Vagina (tissue), 2 donors: Measurements from ENCODE around the gene CUX1. TPM values are rescaled to one million over a fixed set of nuclear protein-coding genes. Genes with fewer than 3 reads are reported as not detected.

Experiments used
- DNase-seq, 2 donors: peaks; one replicate each; pipeline ENCODE4 v3.0.0-alpha.2; 2017; ENCODE audit errors: extremely low spot score in 2 of 2
- H3K27ac ChIP-seq: fragments of 200-600 bp; sonication (generic); one replicate; pipeline ENCODE4 v1.5.1; 2019
- H3K27me3 ChIP-seq: fragments of 200-600 bp; sonication (generic); one replicate; pipeline ENCODE4 v1.5.1; 2019
- H3K36me3 ChIP-seq, 2 donors: fragments of 200-600 bp; sonication (generic); one replicate each; pipeline ENCODE4 v1.5.1; 2017 to 2019
- H3K4me1 ChIP-seq: fragments of 200-600 bp; sonication (generic); one replicate; pipeline ENCODE4 v1.5.1; 2019
- H3K4me3 ChIP-seq, 2 donors: fragments of 200-600 bp; sonication (generic); 1 replicate in 1 of 2; 2 replicates in 1 of 2; pipeline ENCODE4 v1.5.1; 2016 to 2019
- H3K9me3 ChIP-seq: fragments of 200-600 bp; sonication (generic); one replicate; pipeline ENCODE4 v1.5.1; 2019
- CTCF ChIP-seq, 3 experiments: fragments of 450-650 bp in 2 of 3; fragments of 200-600 bp in 1 of 3; sonication (generic) in 1 of 3; IDR thresholded peaks; one replicate each; pipeline ENCODE4 v1.5.1; 2017 to 2019; ENCODE audit warnings: antibody characterized with exemption in 3 of 3, mild to moderate bottlenecking in 2 of 3, moderate library complexity in 2 of 3
- POLR2A ChIP-seq, 2 donors: fragments of 450-650 bp; IDR thresholded peaks; one replicate each; pipeline ENCODE4 v1.6.1; 2017; ENCODE audit warnings: antibody characterized with exemption in 2 of 2, mild to moderate bottlenecking in 2 of 2, moderate library complexity in 2 of 2
- POLR2AphosphoS5 ChIP-seq, 2 donors: sonication (generic); formaldehyde crosslinking; IDR thresholded peaks; one replicate each; pipeline ENCODE4 v1.9.0; 2017; ENCODE audit warnings: antibody characterized with exemption in 2 of 2, mild to moderate bottlenecking in 2 of 2, low read depth in 1 of 2; ENCODE audit not compliant: insufficient read depth in 1 of 2
- intact Hi-C: fragments of 100-400 bp; cut with DNase I; formaldehyde crosslinking; loops from one replicate; pipeline ENCODE4 v1.15.1; 2023
- total RNA-seq: library from RNA; depleted of rRNA; stranded (reverse); fragments of >200 nt; gene quantifications from one replicate; pipeline ENCODE4 v1.2.3, GENCODE V29; 2016

Gene CUX1
- total RNA-seq, 1 donor from 2014 or later = 65.3 TPM

DNA sequence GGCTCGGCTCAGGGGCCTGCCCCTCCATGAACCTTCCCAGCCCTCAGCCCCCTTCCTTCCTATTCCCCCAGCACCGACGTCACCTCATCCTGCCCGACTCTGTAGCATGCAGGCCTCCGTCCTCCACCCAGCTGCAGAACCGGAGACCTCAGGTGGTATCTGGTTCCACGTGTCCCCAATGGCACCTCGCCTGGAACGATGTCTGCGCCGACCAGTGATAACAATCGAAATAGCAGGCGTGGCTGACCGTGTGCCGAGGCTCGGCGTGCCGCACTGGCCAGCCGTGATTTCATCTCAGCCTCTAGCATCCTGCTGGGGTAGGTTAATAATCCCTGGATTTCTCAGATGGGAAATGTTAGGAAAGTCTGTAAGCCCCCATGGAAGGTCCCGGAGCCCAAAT, 171.7 kb downstream of the CUX1 start:
- Histone ChIP-seq H3K27me3 (no peaks in the 10 kb centered on the region), H3K4me1 (no peaks in the 10 kb centered on the region), H3K9me3 (no peaks in the 10 kb centered on the region), H3K36me3 (no peaks in the 10 kb centered on the region), H3K27ac (no peak overlapping the region), H3K4me3 (no peak overlapping the region)
- intact Hi-C loops = no loop called here
- DNase-seq = no peak
- no peak for TF ChIP-seq CTCF (IDR thresholded peaks at IDR 0.05)
- TF ChIP-seq POLR2A (IDR thresholded peaks at IDR 0.05) = no peak
- TF ChIP-seq POLR2AphosphoS5 (IDR thresholded peaks at IDR 0.05; ENCODE audit: insufficient read depth in 1 of 2, low read depth in 1 of 2) = no peak

DNA sequence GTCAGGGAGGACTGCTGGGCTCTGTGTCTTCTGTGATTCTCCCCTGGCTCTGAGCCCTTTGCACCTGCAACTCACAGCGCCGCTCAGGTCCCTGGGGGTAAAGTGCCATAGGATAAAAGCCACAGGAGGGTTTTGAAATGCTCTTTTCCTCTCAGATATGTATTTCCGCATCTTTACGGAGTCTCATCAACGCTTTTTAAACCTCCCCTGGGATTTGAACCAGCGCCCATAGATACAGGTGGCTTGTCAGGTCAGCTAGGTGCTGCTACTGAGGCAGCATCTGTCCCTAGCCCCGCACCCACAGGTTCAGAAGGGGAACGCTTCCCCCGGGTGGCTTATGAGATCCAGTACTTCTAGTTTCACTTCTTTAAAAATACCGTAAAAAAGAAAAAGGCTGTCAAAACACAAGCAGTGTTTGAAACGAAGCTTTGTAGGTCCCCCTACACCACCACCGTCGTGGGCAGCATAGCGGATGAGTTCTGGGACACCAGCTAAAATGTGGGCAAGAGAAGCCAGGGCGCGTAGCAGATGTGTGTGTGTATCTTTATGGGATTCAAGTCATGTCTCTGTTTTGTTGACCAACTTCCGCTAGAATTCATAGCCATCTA, 173.5 kb downstream of the CUX1 start:
- intact Hi-C loops = no loop called here
- Histone ChIP-seq H3K27ac (no peak overlapping the region), H3K4me3 (no peak overlapping the region), H3K27me3 (no peaks in the 10 kb centered on the region), H3K4me1 (no peaks in the 10 kb centered on the region), H3K36me3 (no peaks in the 10 kb centered on the region), H3K9me3 (no peaks in the 10 kb centered on the region)
- DNase-seq = no peak
- no peak for TF ChIP-seq CTCF (IDR thresholded peaks at IDR 0.05)
- no peak for TF ChIP-seq POLR2A (IDR thresholded peaks at IDR 0.05)
- no peak for TF ChIP-seq POLR2AphosphoS5 (IDR thresholded peaks at IDR 0.05; ENCODE audit: insufficient read depth in 1 of 2, low read depth in 1 of 2)

DNA sequence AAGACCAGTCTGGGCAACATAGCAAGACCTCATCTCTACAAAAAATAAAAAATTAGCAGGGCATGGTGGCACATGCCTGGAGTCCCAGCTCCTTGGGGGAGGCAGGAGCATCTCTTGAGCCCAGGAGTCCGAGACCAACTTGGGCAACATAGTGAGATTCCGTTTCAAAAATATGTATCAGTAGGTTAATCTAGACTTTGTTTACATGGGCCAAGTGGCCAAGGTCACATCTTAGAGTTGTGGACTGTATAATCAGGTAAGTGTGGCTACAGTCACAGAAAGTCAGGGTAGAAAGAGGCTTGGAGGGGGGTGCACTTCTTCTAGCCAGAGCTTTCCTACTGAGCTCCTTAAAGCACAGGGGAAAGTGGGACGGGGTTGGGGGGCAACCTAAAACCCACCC, 174.4 kb downstream of the CUX1 start:
- Histone ChIP-seq H3K36me3 (no peaks in the 10 kb centered on the region), H3K27ac (no peak overlapping the region), H3K27me3 (no peaks in the 10 kb centered on the region), H3K4me3 (no peak overlapping the region), H3K9me3 (no peaks in the 10 kb centered on the region), H3K4me1 (no peaks in the 10 kb centered on the region)
- TF ChIP-seq POLR2A (IDR thresholded peaks at IDR 0.05) (no peak), CTCF (IDR thresholded peaks at IDR 0.05) (no peak), POLR2AphosphoS5 (IDR thresholded peaks at IDR 0.05; ENCODE audit: insufficient read depth in 1 of 2, low read depth in 1 of 2) (no peak)
- no peak for DNase-seq
- intact Hi-C loops = no loop called here

GRCh38 chr7:101993311-101993710, 175.9 kb downstream of the CUX1 start:
- no peaks in the 10 kb centered on the region for H3K4me1 ChIP-seq
- no peak overlapping the region for H3K4me3 ChIP-seq
- no peaks in the 10 kb centered on the region for H3K36me3 ChIP-seq
- intact Hi-C loops = no loop called here
- H3K9me3 ChIP-seq = no peaks in the 10 kb centered on the region
- DNase-seq = no peak
- H3K27ac ChIP-seq = no peak overlapping the region
- no peaks in the 10 kb centered on the region for H3K27me3 ChIP-seq
- TF ChIP-seq POLR2AphosphoS5 (IDR thresholded peaks at IDR 0.05; ENCODE audit: insufficient read depth in 1 of 2, low read depth in 1 of 2) (no peak), CTCF (IDR thresholded peaks at IDR 0.05) (no peak), POLR2A (IDR thresholded peaks at IDR 0.05) (no peak)

DNA sequence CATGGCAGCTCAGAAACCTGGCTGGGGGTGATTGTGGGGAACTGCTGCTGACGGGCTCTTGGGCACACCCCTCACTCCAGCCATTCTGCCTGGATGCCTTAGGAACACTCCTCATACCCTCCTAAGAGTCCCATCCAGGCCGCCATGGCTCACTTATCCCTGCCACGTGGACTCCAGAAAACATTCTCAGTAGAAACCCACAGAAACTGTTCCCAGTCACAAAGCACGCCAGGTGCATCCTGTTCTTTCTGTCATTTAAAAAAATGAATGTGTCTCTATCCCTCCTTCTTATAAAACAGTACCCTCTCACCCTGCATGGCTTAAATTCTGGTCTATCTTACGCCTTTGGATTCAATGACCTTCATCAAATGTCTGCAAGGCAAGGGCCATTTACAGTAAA, 177.7 kb downstream of the CUX1 start:
- Histone ChIP-seq H3K4me3 (no peak overlapping the region), H3K27ac (no peak overlapping the region), H3K27me3 (no peaks in the 10 kb centered on the region), H3K4me1 (no peaks in the 10 kb centered on the region), H3K9me3 (no peaks in the 10 kb centered on the region), H3K36me3 (no peaks in the 10 kb centered on the region)
- DNase-seq = no peak
- TF ChIP-seq POLR2AphosphoS5 (IDR thresholded peaks at IDR 0.05; ENCODE audit: insufficient read depth in 1 of 2, low read depth in 1 of 2) (no peak), POLR2A (IDR thresholded peaks at IDR 0.05) (no peak), CTCF (IDR thresholded peaks at IDR 0.05) (no peak)
- intact Hi-C loops = no loop called here
